IMR-90 (cell line): ENCODE measurements around the gene RNU2-63P. TPM values are rescaled to one million over a fixed set of nuclear protein-coding genes. Genes with fewer than 3 reads are reported as not detected.

Experiments
- ATAC-seq: fragments of 200-7000 bp; cut with Tn5 transposase; 2 replicates; pipeline ENCODE4 v1.9.1; 2020; ENCODE audit warnings: low read depth, mild to moderate bottlenecking, moderate library complexity
- BruUV-seq: library from RNA; stranded (reverse); fragments of 400-500 nt; replicated peaks from 2 replicates; lab custom pipeline; 2021; lab: Mats Ljungman, UMichigan
- CTCF ChIA-PET: fragments of 300-600 bp; formaldehyde crosslinking; extraction: SDS; loops from one replicate; lab custom pipeline; 2021; ENCODE audit warnings: antibody characterized with exemption; lab: Yijun Ruan, JAX
- POLR2A ChIA-PET: fragments of 300-600 bp; sonication (Branson Sonifier 250); formaldehyde crosslinking; loops from one replicate; lab custom pipeline; 2022; ENCODE audit warnings: antibody characterized with exemption; ENCODE audit not compliant: unreplicated experiment; lab: Charles Lee
- DNase-seq: peaks from one replicate; pipeline ENCODE4 v3.0.0; 2013
- H2AFZ ChIP-seq: replicated peaks from 2 replicates; pipeline ENCODE3; 2013; ENCODE audit warnings: low read length, mild to moderate bottlenecking; ENCODE audit not compliant: poor library complexity
- H2AK5ac ChIP-seq: 2 replicates; pipeline ENCODE4 v1.6.1; 2013; ENCODE audit warnings: low read depth, low read length, inconsistent platforms
- H2AK9ac ChIP-seq: replicated peaks from 2 replicates; pipeline ENCODE3; 2013; ENCODE audit warnings: mild to moderate bottlenecking, low read depth, low read length, moderate library complexity; ENCODE audit not compliant: poor library complexity
- H2BK120ac ChIP-seq: 2 replicates; pipeline ENCODE4 v1.6.1; 2013; ENCODE audit warnings: low read depth, low read length, inconsistent platforms
- H2BK15ac ChIP-seq: 3 replicates; pipeline ENCODE4 v1.6.1; 2013; ENCODE audit warnings: low read depth, low read length, inconsistent platforms
- H2BK20ac ChIP-seq: 2 replicates; pipeline ENCODE4 v1.6.1; 2013; ENCODE audit warnings: low read depth, mild to moderate bottlenecking, inconsistent platforms, low read length, moderate library complexity
- H2BK5ac ChIP-seq: 2 replicates; pipeline ENCODE4 v1.6.1; 2013; ENCODE audit warnings: mild to moderate bottlenecking, low read depth, low read length, inconsistent platforms; ENCODE audit not compliant: poor library complexity, severe bottlenecking
- H3K14ac ChIP-seq: replicated peaks from 2 replicates; pipeline ENCODE4 v1.6.1; 2013; ENCODE audit warnings: low read depth, low read length, inconsistent platforms
- H3K18ac ChIP-seq: 2 replicates; pipeline ENCODE4 v1.6.1; 2013; ENCODE audit warnings: low read depth, low read length, control low read depth
- H3K23ac ChIP-seq: 2 replicates; pipeline ENCODE4 v1.6.1; 2013; ENCODE audit warnings: low read depth, low read length, inconsistent platforms
- H3K27ac ChIP-seq: 2 replicates; pipeline ENCODE4 v1.5.1; 2013; ENCODE audit warnings: mild to moderate bottlenecking, control low read depth, low read length; ENCODE audit not compliant: insufficient read depth
- H3K27me3 ChIP-seq: 2 replicates; pipeline ENCODE4 v1.6.1; 2013; ENCODE audit warnings: low read length; ENCODE audit not compliant: control insufficient read depth, insufficient read depth
- H3K36me3 ChIP-seq: 2 replicates; pipeline ENCODE4 v1.6.1; 2013; ENCODE audit warnings: low read length, mixed read lengths; ENCODE audit not compliant: control insufficient read depth, insufficient read depth
- H3K4ac ChIP-seq: 2 replicates; pipeline ENCODE4 v1.6.1; 2013; ENCODE audit warnings: low read depth, low read length, inconsistent platforms
- H3K4me1 ChIP-seq: 2 replicates; pipeline ENCODE4 v1.6.1; 2013; ENCODE audit warnings: low read length, mixed read lengths; ENCODE audit not compliant: control insufficient read depth, insufficient read depth
- H3K4me2 ChIP-seq: 2 replicates; pipeline ENCODE4 v1.6.1; 2013; ENCODE audit warnings: low read depth, mild to moderate bottlenecking, control low read depth, low read length, moderate library complexity
- H3K4me3 ChIP-seq: 2 replicates; pipeline ENCODE4 v1.5.1; 2013; ENCODE audit warnings: low read depth, mild to moderate bottlenecking, control low read depth, low read length, moderate library complexity; ENCODE audit not compliant: insufficient read depth
- H3K56ac ChIP-seq: 2 replicates; pipeline ENCODE4 v1.6.1; 2013; ENCODE audit warnings: low read length, inconsistent platforms; ENCODE audit not compliant: insufficient read depth; ENCODE audit errors: extremely low read depth
- H3K79me1 ChIP-seq, 2 experiments: 2 replicates each; pipeline ENCODE4 v1.6.1; 2013; ENCODE audit warnings: low read length in 2 of 2, inconsistent platforms in 1 of 2, low read depth in 1 of 2
- H3K9ac ChIP-seq: 2 replicates; pipeline ENCODE4 v1.6.1; 2013; ENCODE audit warnings: low read depth, low read length, control low read depth
- H3K9me1 ChIP-seq: 2 replicates; pipeline ENCODE4 v1.6.1; 2013; ENCODE audit warnings: low read length, inconsistent platforms; ENCODE audit not compliant: insufficient read depth
- H3K9me3 ChIP-seq: 2 replicates; pipeline ENCODE4 v1.6.1; 2013; ENCODE audit warnings: low read length; ENCODE audit not compliant: control insufficient read depth, insufficient read depth
- H4K20me1 ChIP-seq: 2 replicates; pipeline ENCODE4 v1.6.1; 2013; ENCODE audit warnings: low read length, inconsistent platforms; ENCODE audit not compliant: insufficient read depth
- H4K5ac ChIP-seq: 2 replicates; pipeline ENCODE4 v1.6.1; 2013; ENCODE audit warnings: mild to moderate bottlenecking, low read depth, low read length, control low read depth
- H4K8ac ChIP-seq, 2 experiments: 2 replicates each; pipeline ENCODE4 v1.6.1; 2013; ENCODE audit warnings: low read depth in 2 of 2, low read length in 2 of 2, control low read depth in 1 of 2, inconsistent platforms in 1 of 2
- H4K91ac ChIP-seq: 2 replicates; pipeline ENCODE4 v1.6.1; 2013; ENCODE audit warnings: low read depth, low read length, inconsistent platforms; ENCODE audit not compliant: insufficient read depth
- BHLHE40 ChIP-seq: fragments of 150-350 bp; IDR thresholded peaks from 2 replicates; pipeline ENCODE4 v1.6.1; 2016; ENCODE audit warnings: mild to moderate bottlenecking, low read depth, low read length
- CEBPB ChIP-seq: IDR thresholded peaks from 2 replicates; pipeline ENCODE4 v1.6.1; 2012; ENCODE audit warnings: low read depth, low read length, improper control_type of control experiment
- CHD1 ChIP-seq: IDR thresholded peaks from 2 replicates; pipeline ENCODE4 v1.6.1; 2012; ENCODE audit warnings: low read depth, low read length, improper control_type of control experiment
- MAFK ChIP-seq: IDR thresholded peaks from 2 replicates; pipeline ENCODE4 v1.6.1; 2012; ENCODE audit warnings: low read depth, low read length, improper control_type of control experiment
- POLR2A ChIP-seq: IDR thresholded peaks from 2 replicates; pipeline ENCODE4 v1.6.1; 2012; ENCODE audit warnings: mild to moderate bottlenecking, low read depth, low read length
- RAD21 ChIP-seq: IDR thresholded peaks from 2 replicates; pipeline ENCODE4 v1.6.1; 2012; ENCODE audit warnings: low read length, improper control_type of control experiment
- RCOR1 ChIP-seq: IDR thresholded peaks from 2 replicates; pipeline ENCODE4 v1.6.1; 2012; ENCODE audit warnings: mild to moderate bottlenecking, low read length, improper control_type of control experiment; ENCODE audit not compliant: insufficient replicate concordance
- RFX5 ChIP-seq: IDR thresholded peaks from 2 replicates; pipeline ENCODE4 v1.8.0; 2012; ENCODE audit warnings: low read depth, mild to moderate bottlenecking, low read length, moderate library complexity
- SMC3 ChIP-seq: fragments of 150-350 bp; IDR thresholded peaks from 2 replicates; pipeline ENCODE4 v1.6.1; 2016; ENCODE audit warnings: low read depth, mild to moderate bottlenecking, antibody characterized with exemption, low read length, moderate library complexity
- dilution Hi-C: fragments of 300-500 bp; cut with HindIII; formaldehyde crosslinking; loops from one replicate; pipeline ENCODE4 v1.14.3; 2018; ENCODE audit warnings: low sequenced_read_pairs; ENCODE audit not compliant: unreplicated experiment
- in situ Hi-C: fragments of 300-500 bp; cut with MboI; formaldehyde crosslinking; loops from 3 replicates; pipeline ENCODE4 v1.14.3; 2019; ENCODE audit warnings: low sequenced_read_pairs, inconsistent platforms, mixed read lengths
- intact Hi-C: fragments of 100-400 bp; cut with micrococcal nuclease; formaldehyde crosslinking; loops from 2 replicates; pipeline ENCODE4 v1.10.0; 2022
- polyA plus RNA-seq, 3 experiments: library from polyadenylated mRNA; depleted of rRNA; stranded (reverse); fragments of >200 nt; gene quantifications; 2 replicates each; pipeline ENCODE4 v1.2.3, GENCODE V29; 2012; ENCODE audit warnings: low replicate concordance in 1 of 3
- total RNA-seq: library from RNA; depleted of rRNA; stranded (reverse); fragments of >200 nt; gene quantifications from 2 replicates; pipeline ENCODE4 v1.2.3, GENCODE V29; 2012

RNU2-63P gene
- total and polyA plus RNA-seq, 2 of the 4 experiments (the other 2 are of a cell fraction) = under 0.01 TPM; not detected in 1

- peak overlapping the region; percentile 56 for H2BK5ac ChIP-seq
- H4K20me1 ChIP-seq = peaks cover 4% of the 10 kb centered on the region; the same call in 1 of the 2 replicates
- no peak overlapping the region for H3K56ac ChIP-seq
- H3K27me3 ChIP-seq = no peaks in the 10 kb centered on the region
- H2AK9ac ChIP-seq = no peak overlapping the region
- H3K79me1 ChIP-seq = peaks cover 28 to 29% of the 10 kb centered on the region in 2 experiments
- peaks cover 14% of the 10 kb centered on the region for H3K36me3 ChIP-seq
- H3K4ac ChIP-seq = no peak overlapping the region
- no peak overlapping the region for H2AFZ ChIP-seq
- no TSS peak for BruUV-seq
- CTCF ChIA-PET = interaction anchor here (0.8 kb wide), 1 partner anchor 35 kb away, joined by 3 read pairs; no protein-coding TSS in a partner anchor
- no peak overlapping the region; a peak in 1 of 4 replicates for H4K8ac ChIP-seq
- 0 out of 2 replicates have a peak, but pooled peaks cover 2% of the 10 kb centered on the region for H3K9me1 ChIP-seq
- DNase-seq (no peak), ATAC-seq (no peak)
- in situ Hi-C loops (no loop called here), intact Hi-C loops (no loop called here), dilution Hi-C loops (no loop called here)
- no peak overlapping the region for H2BK15ac ChIP-seq
- no peak overlapping the region for H3K4me2 ChIP-seq
- no peak overlapping the region for H4K5ac ChIP-seq
- peaks cover 2% of the 10 kb centered on the region; the same call in 1 of the 2 replicates for H3K4me1 ChIP-seq
- H3K14ac ChIP-seq = no peak overlapping the region
- no peak overlapping the region for H3K9ac ChIP-seq
- no peak overlapping the region for H4K91ac ChIP-seq
- H3K9me3 ChIP-seq = no peaks in the 10 kb centered on the region
- no peak overlapping the region for H3K23ac ChIP-seq
- POLR2A ChIA-PET = no interaction called here
- TF ChIP-seq POLR2A (no peak), SMC3 (no peak), CEBPB (no peak), CHD1 (no peak), MAFK (no peak), RCOR1 (no peak), BHLHE40 (no peak), RFX5 (no peak), RAD21 (no peak)
- H2AK5ac ChIP-seq = no peak overlapping the region
- H2BK120ac ChIP-seq = no peak overlapping the region
- H3K27ac ChIP-seq = no peak overlapping the region
- H3K4me3 ChIP-seq = no peak overlapping the region
- no peak overlapping the region for H3K18ac ChIP-seq
- no peak overlapping the region for H2BK20ac ChIP-seq
These were observed 20.3 kb upstream of the RNU2-63P start for GRCh38 chr2:88036606-88037005.
